Heart left ventricle (tissue), 16 donors: Measurements from ENCODE around the gene THADA. TPM values are rescaled to one million over a fixed set of nuclear protein-coding genes. Genes with fewer than 3 reads are reported as not detected.

ENCODE experiments used
- ATAC-seq, 4 donors: fragments of 200-7000 bp; cut with Tn5 transposase; one replicate each; pipeline ENCODE4 v1.9.1; 2020 to 2022; ENCODE audit warnings: moderate library complexity in 4 of 4, mild to moderate bottlenecking in 3 of 4, moderate number of reproducible peaks in 1 of 4
- DNase-seq, 5 donors: peaks; one replicate each; pipeline ENCODE4 v3.0.0-alpha.2; 2020
- H3K27ac ChIP-seq, 12 donors: fragments of 200-600 bp; sonication (generic) in 4 of 12; one replicate each; pipeline versions ENCODE4 v1.5.0 to v1.8.0; 2016 to 2022; ENCODE audit warnings: mild to moderate bottlenecking in 2 of 12
- H3K27me3 ChIP-seq, 9 donors: fragments of 200-600 bp; sonication (generic) in 2 of 9; one replicate each; pipeline versions ENCODE4 v1.5.1 to v1.8.0; 2016 to 2022; ENCODE audit warnings: mild to moderate bottlenecking in 3 of 9
- H3K36me3 ChIP-seq, 9 donors: fragments of 200-600 bp; sonication (generic) in 2 of 9; one replicate each; pipeline versions ENCODE4 v1.5.0 to v1.8.0; 2018 to 2022; ENCODE audit warnings: mild to moderate bottlenecking in 2 of 9
- H3K4me1 ChIP-seq, 12 donors: fragments of 200-600 bp; sonication (generic) in 4 of 12; one replicate each; pipeline versions ENCODE4 v1.5.0 to v1.8.0; 2016 to 2022; ENCODE audit warnings: mild to moderate bottlenecking in 3 of 12
- H3K4me3 ChIP-seq, 12 donors: fragments of 200-600 bp; sonication (generic) in 4 of 12; one replicate each; pipeline versions ENCODE4 v1.5.0 to v1.8.0; 2017 to 2022; ENCODE audit warnings: mild to moderate bottlenecking in 9 of 12, moderate library complexity in 4 of 12
- H3K9me3 ChIP-seq, 12 donors: fragments of 200-600 bp; sonication (generic) in 4 of 12; one replicate each; pipeline versions ENCODE4 v1.5.0 to v1.8.0; 2016 to 2022; ENCODE audit warnings: mild to moderate bottlenecking in 1 of 12
- POLR2A ChIP-seq, 2 donors: fragments of 450-650 bp; IDR thresholded peaks; one replicate each; pipeline ENCODE4 v1.6.1; 2017; ENCODE audit warnings: antibody characterized with exemption in 2 of 2, mild to moderate bottlenecking in 2 of 2, moderate library complexity in 2 of 2
- WGBS, 4 donors: extraction: QIAGEN DNeasy Blood & Tissue Kit in 2 of 4; methylation state at CpG; one replicate each; pipeline versions ENCODE4 v1.1.5 to v1.1.7; 2013 to 2018; 5-methylcytosine and 5-hydroxymethylcytosine counted together
- intact Hi-C, 10 donors: fragments of 100-400 bp; cut with DNase I; formaldehyde crosslinking; loops; one replicate each; pipeline versions ENCODE4 v1.11.1 to v1.14.2; 2022
- polyA plus RNA-seq, 2 donors: library from polyadenylated mRNA; stranded (reverse); fragments of 200-250 nt; gene quantifications; one replicate each; pipeline ENCODE4 v1.2.3, GENCODE V29; 2013
- total RNA-seq, 9 donors: library from RNA; depleted of rRNA in 2 of 9; stranded (reverse); fragments of >200 nt in 2 of 9; fragmentation: NEBNext Ultra II Directional in 3 of 9; extraction: Animal tissue kit (Norgen Biotek cat#: 25700) in 3 of 9; gene quantifications; one replicate each; pipeline versions ENCODE4 v1.1.0 to v1.2.4, GENCODE V29; 2016 to 2023
- TF ChIP-seq, protein P1 (sequence below), 12 donors: fragments of 200-600 bp; sonication (generic) in 4 of 12; IDR thresholded peaks; one replicate each; pipeline versions ENCODE4 v1.5.0 to v1.8.0; 2018 to 2022; ENCODE audit warnings: antibody characterized with exemption in 12 of 12, mild to moderate bottlenecking in 5 of 12
- donor health status: ischemic (EF 13 %, LVEDD 7.1; RV severe dilation, severe dysfunction).
- donor health status: healthy with polysubstance abuse.
- donor health status: DM: no; HTN: yes; CAD: no.
- donor health status: DM: no; HTN: no; CAD: no.
- donor health status: ischemic (EF 25% LVEDD 6.9; RV normal size, moderate dysfunction).
- donor health status: ischemic (EF 25% LVEDD 5.7; RV mildly dilated, moderate dysfunction).
- donor health status: healthy.
- donor health status: DM: yes; HTN: yes; CAD: no.
- donor health status: ischemic (EF 35%, LVEDD 5.7; RV mildly dilated, moderate dysfunction).
- donor health status: nonischemic (EF 11% LVEDD 7.7; RV severe dilation, severe dysfunction).
- donor health status: DM: yes; HTN: yes; CAD: no.
- donor health status: PGD.
- donor health status: ischemic (EF 29% LVEDD 5.4; RV normal size, mild dysfunction).
- donor health status: nonischemic (EF 23%, LVEDD 6.1; RV moderate dilation, normal function).

Gene THADA
- total and polyA plus RNA-seq, 11 donors: 6.8 to 21.4 (median 13.0) TPM

DNA sequence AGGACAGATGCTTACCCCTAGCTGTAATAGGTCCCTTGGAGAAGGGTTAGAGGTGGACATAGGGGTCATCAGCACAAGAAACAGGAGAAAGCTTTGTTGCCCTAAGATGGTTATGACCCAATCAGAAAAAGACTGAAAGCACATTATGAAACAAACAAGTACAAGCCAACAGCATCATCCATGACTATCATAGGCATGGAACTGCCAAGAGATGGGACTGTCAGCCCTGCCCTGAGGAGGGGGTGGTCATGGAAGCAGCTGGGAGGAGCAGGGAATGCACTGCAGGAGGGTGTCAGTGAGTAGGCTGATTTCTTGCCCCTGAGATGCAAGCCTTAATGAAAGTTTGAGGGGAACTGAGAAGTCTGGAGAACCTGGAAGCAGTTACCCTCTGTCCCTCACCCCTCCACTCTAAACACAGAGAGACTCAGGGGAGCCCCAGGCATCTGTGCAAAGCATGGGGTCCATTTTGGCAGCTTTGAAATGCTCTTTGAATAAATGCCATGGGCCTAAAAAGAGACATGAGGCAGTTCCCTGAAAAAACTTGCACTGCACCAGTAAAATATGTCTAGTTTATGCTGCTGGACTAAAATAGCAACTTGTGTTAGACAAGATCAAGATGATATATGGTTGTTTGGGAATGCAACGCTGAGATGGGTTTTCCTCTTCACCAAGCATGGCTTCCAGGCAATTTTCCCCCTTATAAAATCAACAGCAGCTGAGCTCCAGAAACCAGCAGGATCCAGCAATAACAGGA, 246.8 kb downstream of the THADA start:
- TF ChIP-seq, protein P1, sequence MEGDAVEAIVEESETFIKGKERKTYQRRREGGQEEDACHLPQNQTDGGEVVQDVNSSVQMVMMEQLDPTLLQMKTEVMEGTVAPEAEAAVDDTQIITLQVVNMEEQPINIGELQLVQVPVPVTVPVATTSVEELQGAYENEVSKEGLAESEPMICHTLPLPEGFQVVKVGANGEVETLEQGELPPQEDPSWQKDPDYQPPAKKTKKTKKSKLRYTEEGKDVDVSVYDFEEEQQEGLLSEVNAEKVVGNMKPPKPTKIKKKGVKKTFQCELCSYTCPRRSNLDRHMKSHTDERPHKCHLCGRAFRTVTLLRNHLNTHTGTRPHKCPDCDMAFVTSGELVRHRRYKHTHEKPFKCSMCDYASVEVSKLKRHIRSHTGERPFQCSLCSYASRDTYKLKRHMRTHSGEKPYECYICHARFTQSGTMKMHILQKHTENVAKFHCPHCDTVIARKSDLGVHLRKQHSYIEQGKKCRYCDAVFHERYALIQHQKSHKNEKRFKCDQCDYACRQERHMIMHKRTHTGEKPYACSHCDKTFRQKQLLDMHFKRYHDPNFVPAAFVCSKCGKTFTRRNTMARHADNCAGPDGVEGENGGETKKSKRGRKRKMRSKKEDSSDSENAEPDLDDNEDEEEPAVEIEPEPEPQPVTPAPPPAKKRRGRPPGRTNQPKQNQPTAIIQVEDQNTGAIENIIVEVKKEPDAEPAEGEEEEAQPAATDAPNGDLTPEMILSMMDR (IDR thresholded peaks at IDR 0.05): no peak
- TF ChIP-seq POLR2A (IDR thresholded peaks at IDR 0.05): no peak
- intact Hi-C loops: loop anchor here in 3 of 10 donors (5.0 to 10.0 kb wide), 3 partner anchors 56 to 116 kb away; no protein-coding TSS in a partner anchor
- DNase-seq: peak in 1 of 5 donors; percentile 6

DNA sequence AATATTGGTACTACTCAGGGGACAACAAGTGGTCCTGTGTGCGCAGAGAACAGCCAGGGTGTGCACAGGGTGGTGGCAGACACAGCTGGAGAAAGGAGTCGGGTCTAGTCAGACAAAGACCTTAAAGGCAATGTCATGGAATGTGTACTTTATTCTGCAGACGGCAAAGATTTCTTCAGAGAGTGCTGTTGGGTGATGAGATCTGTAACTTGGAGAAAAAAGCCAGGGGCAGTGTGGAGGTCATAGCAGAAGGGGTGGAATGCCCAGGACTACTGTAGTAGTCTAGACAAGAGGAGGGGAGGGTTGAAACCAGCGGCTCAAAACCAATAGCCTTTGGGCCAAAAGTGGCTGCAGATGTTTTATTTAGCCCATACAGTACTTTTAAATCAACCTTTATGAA, 248.1 kb downstream of the THADA start:
- intact Hi-C loops: loop anchor here in 3 of 10 donors (5.0 to 10.0 kb wide), 3 partner anchors 57 to 117 kb away; no protein-coding TSS in a partner anchor
- no peak for ATAC-seq
- no peak overlapping the region for H3K4me3 ChIP-seq
- 63 to 67% (median 64%) methylated on average over 4 of the region's 4 CpGs for WGBS, 4 donors
- no peaks in the 10 kb centered on the region for H3K9me3 ChIP-seq
- H3K27me3 ChIP-seq: no peaks in the 10 kb centered on the region
- H3K27ac ChIP-seq: peak overlapping the region in 9 of 12 donors; percentile 17 to 88 (median 85)
- DNase-seq: peak in 1 of 5 donors; percentile 1
- H3K4me1 ChIP-seq: peaks cover 17 to 85% (median 66%) of the 10 kb centered on the region in 12 donors
- H3K36me3 ChIP-seq: peaks cover 0 to 6% (median 0%) of the 10 kb centered on the region in 9 donors
- TF ChIP-seq, protein P1 (IDR thresholded peaks at IDR 0.05): no peak
- TF ChIP-seq POLR2A (IDR thresholded peaks at IDR 0.05): no peak

More for the DNA sequence above, 246.8 kb downstream of the THADA start:
- Histone ChIP-seq H3K27me3 (no peaks in the 10 kb centered on the region), H3K9me3 (no peaks in the 10 kb centered on the region), H3K27ac (peak overlapping the region in 11 of 12 donors; percentile 4 to 87 (median 48)), H3K36me3 (no peaks in the 10 kb centered on the region), H3K4me3 (no peak overlapping the region), H3K4me1 (peaks cover 8 to 72% (median 54%) of the 10 kb centered on the region in 12 donors)
- peak in 2 of 4 donors; percentile 8 to 9 for ATAC-seq
- 27 to 40% (median 35%) methylated on average over 1 of the region's 1 CpG for WGBS, 4 donors

DNA sequence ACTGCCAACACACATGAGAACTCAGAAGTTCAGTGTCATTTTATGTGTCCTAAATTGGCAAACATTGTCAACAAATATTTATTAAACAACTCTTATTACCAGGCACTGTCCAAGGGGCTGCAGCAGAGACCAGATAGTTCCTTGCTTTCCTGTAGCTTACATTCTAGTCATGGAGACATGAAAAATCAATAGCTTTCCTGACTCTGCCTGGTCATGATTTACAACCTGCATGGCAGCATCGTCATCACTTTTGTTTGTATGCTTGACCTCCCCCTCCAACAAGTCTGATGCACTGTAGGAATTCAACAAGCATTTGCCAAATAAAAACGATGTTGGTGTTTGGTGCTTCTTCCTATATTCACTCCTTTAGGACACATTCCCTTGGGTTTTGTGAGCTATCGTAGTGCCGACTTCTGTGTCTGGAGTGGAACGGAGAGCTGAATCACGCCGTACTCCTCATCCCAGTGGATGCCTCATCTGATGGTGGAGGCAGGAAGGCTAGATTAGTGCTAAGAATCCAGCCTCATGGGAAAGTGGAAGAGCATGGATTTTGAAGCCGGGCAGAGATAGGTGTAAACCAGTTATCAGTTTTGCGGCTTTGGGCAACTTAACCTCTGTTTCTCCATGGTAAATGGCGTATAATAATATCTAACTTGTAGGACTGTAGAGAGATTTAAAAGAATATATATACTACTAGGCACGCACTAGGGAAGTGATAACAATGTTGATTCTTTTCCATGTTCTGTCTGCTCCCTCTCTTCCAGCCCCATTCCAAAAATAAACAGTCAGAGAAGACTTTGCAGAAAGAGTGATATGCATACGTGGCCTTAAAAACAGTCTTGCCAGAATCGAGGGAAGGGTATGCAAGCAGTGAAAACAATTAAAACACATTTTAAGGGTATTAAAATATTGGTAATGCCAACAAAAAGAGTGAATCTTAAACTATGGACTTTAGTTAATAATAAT, 249.0 kb downstream of the THADA start:
- no peaks in the 10 kb centered on the region for H3K27me3 ChIP-seq
- no peak overlapping the region for H3K4me3 ChIP-seq
- no peaks in the 10 kb centered on the region for H3K9me3 ChIP-seq
- peaks cover 17 to 94% (median 71%) of the 10 kb centered on the region in 12 donors for H3K4me1 ChIP-seq
- H3K27ac ChIP-seq: peak overlapping the region in 10 of 12 donors; percentile 43 to 88 (median 82)
- intact Hi-C loops: loop anchor here in 3 of 10 donors (5.0 to 10.0 kb wide), 3 partner anchors 58 to 118 kb away; no protein-coding TSS in a partner anchor
- ATAC-seq: peak in 1 of 4 donors; percentile 7
- TF ChIP-seq, protein P1 (IDR thresholded peaks at IDR 0.05): no peak
- no peak for TF ChIP-seq POLR2A (IDR thresholded peaks at IDR 0.05)
- peak in 1 of 5 donors; percentile 4 for DNase-seq
- peaks cover 0 to 7% (median 0%) of the 10 kb centered on the region in 9 donors for H3K36me3 ChIP-seq
- WGBS, 4 donors: 60 to 68% (median 65%) methylated on average over 13 of the region's 13 CpGs
